Endothelial cell (in vitro differentiated cells): Measurements from ENCODE around the gene RNF125. TPM values are rescaled to one million over a fixed set of nuclear protein-coding genes. Genes with fewer than 3 reads are reported as not detected.

Experiments used
- DNase-seq: peaks from one replicate; pipeline ENCODE4 v3.0.0; 2021; ENCODE audit warnings: low spot score
- H3K27ac Mint-ChIP-seq: one replicate; pipeline ENCODE4 v1.8.0; 2021; ENCODE audit warnings: mixed read lengths, inconsistent platforms; ENCODE audit not compliant: unreplicated experiment
- H3K27me3 Mint-ChIP-seq: one replicate; pipeline ENCODE4 v1.8.0; 2021; ENCODE audit warnings: mild to moderate bottlenecking, moderate library complexity, mixed read lengths, inconsistent platforms; ENCODE audit not compliant: unreplicated experiment
- H3K36me3 Mint-ChIP-seq: one replicate; pipeline ENCODE4 v1.8.0; 2021; ENCODE audit warnings: mild to moderate bottlenecking, low read depth, mixed read lengths, inconsistent platforms; ENCODE audit not compliant: unreplicated experiment
- H3K4me1 Mint-ChIP-seq: one replicate; pipeline ENCODE4 v1.8.0; 2021; ENCODE audit warnings: mild to moderate bottlenecking, mixed read lengths, inconsistent platforms; ENCODE audit not compliant: unreplicated experiment
- H3K4me3 Mint-ChIP-seq: one replicate; pipeline ENCODE4 v1.8.0; 2021; ENCODE audit warnings: mild to moderate bottlenecking, mixed read lengths, inconsistent platforms; ENCODE audit not compliant: unreplicated experiment
- H3K9me3 Mint-ChIP-seq: one replicate; pipeline ENCODE4 v1.8.0; 2021; ENCODE audit warnings: mixed read lengths, inconsistent platforms; ENCODE audit not compliant: unreplicated experiment
- CTCF ChIP-seq: fragments of 200-600 bp; sonication (generic); IDR thresholded peaks from one replicate; pipeline ENCODE4 v1.5.0; 2021; ENCODE audit warnings: antibody characterized with exemption; ENCODE audit not compliant: unreplicated experiment
- total RNA-seq: library from RNA; stranded (reverse); fragmentation: NEBNext Ultra II Directional; extraction: Animal tissue kit (Norgen Biotek cat#: 25700); gene quantifications from one replicate; pipeline ENCODE4 v1.2.1, GENCODE V29; 2021; ENCODE audit not compliant: unreplicated experiment

RNF125 gene
- total RNA-seq, 1 donor from 2014 or later = 5.2 TPM

GRCh38 chr18:32104516-32104915 is 85.9 kb downstream of the RNF125 start:
- DNase-seq = no peak
- Mint-ChIP-seq H3K4me3 (no peak overlapping the region), H3K27me3 (no peaks in the 10 kb centered on the region), H3K4me1 (no peaks in the 10 kb centered on the region), H3K27ac (no peak overlapping the region), H3K9me3 (no peaks in the 10 kb centered on the region), H3K36me3 (no peaks in the 10 kb centered on the region)
- TF ChIP-seq CTCF = no peak

GRCh38 chr18:32110005-32110404 is 91.4 kb downstream of the RNF125 start:
- TF ChIP-seq CTCF = no peak
- H3K9me3 Mint-ChIP-seq = no peaks in the 10 kb centered on the region
- no peak overlapping the region for H3K4me3 Mint-ChIP-seq
- DNase-seq = no peak
- no peak overlapping the region for H3K27ac Mint-ChIP-seq
- H3K4me1 Mint-ChIP-seq = no peaks in the 10 kb centered on the region
- no peaks in the 10 kb centered on the region for H3K36me3 Mint-ChIP-seq
- no peaks in the 10 kb centered on the region for H3K27me3 Mint-ChIP-seq

- Mint-ChIP-seq H3K27ac (no peak overlapping the region), H3K4me1 (no peaks in the 10 kb centered on the region), H3K36me3 (peaks cover 4% of the 10 kb centered on the region), H3K27me3 (no peaks in the 10 kb centered on the region), H3K9me3 (no peaks in the 10 kb centered on the region), H3K4me3 (no peak overlapping the region)
- no peak for DNase-seq
- no peak for TF ChIP-seq CTCF
Measured at GRCh38 chr18:32111706-32112105, 93.1 kb downstream of the RNF125 start.

GRCh38 chr18:32112826-32113225 is 94.2 kb downstream of the RNF125 start:
- no peak for TF ChIP-seq CTCF
- DNase-seq = no peak
- Mint-ChIP-seq H3K4me1 (no peaks in the 10 kb centered on the region), H3K27ac (no peak overlapping the region), H3K4me3 (no peak overlapping the region), H3K36me3 (peaks cover 4% of the 10 kb centered on the region), H3K27me3 (no peaks in the 10 kb centered on the region), H3K9me3 (no peaks in the 10 kb centered on the region)

GRCh38 chr18:32114293-32114942 is 95.8 kb downstream of the RNF125 start:
- H3K27me3 Mint-ChIP-seq = no peaks in the 10 kb centered on the region
- H3K4me1 Mint-ChIP-seq = no peaks in the 10 kb centered on the region
- H3K27ac Mint-ChIP-seq = no peak overlapping the region
- H3K9me3 Mint-ChIP-seq = no peaks in the 10 kb centered on the region
- H3K36me3 Mint-ChIP-seq = peaks cover 4% of the 10 kb centered on the region
- no peak for DNase-seq
- no peak overlapping the region for H3K4me3 Mint-ChIP-seq
- no peak for TF ChIP-seq CTCF
